Left cardiac atrium (tissue), 4 donors: ENCODE measurements around the gene KREMEN1. TPM values are rescaled to one million over a fixed set of nuclear protein-coding genes. Genes with fewer than 3 reads are reported as not detected.

Experiments used
- ATAC-seq, 2 donors: fragments of 200-7000 bp; cut with Tn5 transposase; one replicate each; pipeline ENCODE4 v1.9.1; 2020; ENCODE audit warnings: mild to moderate bottlenecking in 2 of 2, moderate library complexity in 2 of 2
- DNase-seq: peaks from one replicate; pipeline ENCODE4 v3.0.0-alpha.2; 2020
- intact Hi-C, 2 donors: fragments of 100-400 bp; cut with DNase I; formaldehyde crosslinking; loops; one replicate each; pipeline versions ENCODE4 v1.14.1 to v1.15.1; 2022 to 2023
- total RNA-seq, 2 donors: library from RNA; stranded (reverse); fragmentation: NEBNext Ultra II Directional; extraction: Animal tissue kit (Norgen Biotek cat#: 25700); gene quantifications; one replicate each; pipeline ENCODE4 v1.2.1, GENCODE V29; 2021
- donor health status: DM: no; HTN: yes; CAD: no.
- donor health status: DM: no; HTN: yes; CAD: no; lungs with severe emphysema.
- donor health status: DM: yes; HTN: yes; CAD: no.
- donor health status: Dilated cardiomyopathy.

The KREMEN1 gene
- total RNA-seq, 2 donors from 2014 or later, result 39.1 to 49.8 TPM

- DNase-seq (peak; percentile 74), ATAC-seq (peak; percentile 79)
- intact Hi-C loops, result loop anchor here (2.0 to 10.0 kb wide), 3 partner anchors 82 to 93 kb away; partner anchors contain the start of genes C22orf31 (in 1 of the 2) and KREMEN1 (in 1 of the 2)
These were observed 81.7 kb downstream of the KREMEN1 start for GRCh38 chr22:29154364-29155048.

- intact Hi-C loops, result loop anchor here (2.0 to 10.0 kb wide), 2 partner anchors 83 to 91 kb away; partner anchors contain the start of genes C22orf31 (in 1 of the 2) and KREMEN1 (in 1 of the 2)
- ATAC-seq, result no peak
- no peak for DNase-seq
These were observed 83.1 kb downstream of the KREMEN1 start for GRCh38 chr22:29155966-29156365.

- ATAC-seq, result no peak
- DNase-seq, result no peak
- intact Hi-C loops, result loop anchor here in 1 of 2 donors (10.0 kb wide), 1 partner anchor 92 kb away; the partner anchor contains the start of gene C22orf31
These were observed 83.7 kb downstream of the KREMEN1 start for GRCh38 chr22:29156507-29156906.

- ATAC-seq (no peak), DNase-seq (no peak)
- intact Hi-C loops, result loop anchor here in 1 of 2 donors (10.0 kb wide), 1 partner anchor 93 kb away; the partner anchor contains the start of gene C22orf31
These were observed 85.1 kb downstream of the KREMEN1 start for GRCh38 chr22:29157759-29158535.

GRCh38 chr22:29158546-29158945, 85.7 kb downstream of the KREMEN1 start:
- DNase-seq (no peak), ATAC-seq (no peak)
- intact Hi-C loops, result loop anchor here in 1 of 2 donors (10.0 kb wide), 1 partner anchor 94 kb away; the partner anchor contains the start of gene C22orf31

GRCh38 chr22:29163808-29164207, 91.0 kb downstream of the KREMEN1 start:
- no peak for DNase-seq
- intact Hi-C loops, result loop anchor here in 1 of 2 donors (10.0 kb wide), 1 partner anchor 61 kb away; no protein-coding TSS in a partner anchor
- ATAC-seq, result no peak

- DNase-seq, result no peak
- ATAC-seq, result no peak
- intact Hi-C loops, result loop anchor here in 1 of 2 donors (10.0 kb wide), 1 partner anchor 59 kb away; no protein-coding TSS in a partner anchor
These were observed 92.7 kb downstream of the KREMEN1 start for GRCh38 chr22:29165321-29166060.

- intact Hi-C loops, result loop anchor here in 1 of 2 donors (10.0 kb wide), 1 partner anchor 59 kb away; no protein-coding TSS in a partner anchor
- no peak for ATAC-seq
- no peak for DNase-seq
These were observed 93.3 kb downstream of the KREMEN1 start for GRCh38 chr22:29166180-29166579.

- intact Hi-C loops, result loop anchor here in 1 of 2 donors (10.0 kb wide), 1 partner anchor 58 kb away; no protein-coding TSS in a partner anchor
- no peak for ATAC-seq
- no peak for DNase-seq
These were observed 94.4 kb downstream of the KREMEN1 start for GRCh38 chr22:29167032-29167911.

- intact Hi-C loops, result no loop called here
- DNase-seq (no peak), ATAC-seq (no peak)
These were observed 98.9 kb downstream of the KREMEN1 start for GRCh38 chr22:29171721-29172120.

GRCh38 chr22:29172216-29172615, 99.4 kb downstream of the KREMEN1 start:
- intact Hi-C loops, result no loop called here
- DNase-seq (no peak), ATAC-seq (no peak)

GRCh38 chr22:29175312-29175835, 102.5 kb downstream of the KREMEN1 start:
- no peak for ATAC-seq
- DNase-seq, result no peak
- intact Hi-C loops, result no loop called here

- DNase-seq (no peak), ATAC-seq (no peak)
These were observed 111.4 kb downstream of the KREMEN1 start for GRCh38 chr22:29183971-29184848.

GRCh38 chr22:29184849-29185490, 112.1 kb downstream of the KREMEN1 start:
- intact Hi-C loops, result no loop called here
- ATAC-seq, result no peak
- DNase-seq, result no peak

More at GRCh38 chr22:29183971-29184848, 111.4 kb downstream of the KREMEN1 start:
- intact Hi-C loops, result no loop called here

- DNase-seq, result no peak
- ATAC-seq, result no peak
- intact Hi-C loops, result no loop called here
These were observed 113.5 kb downstream of the KREMEN1 start for GRCh38 chr22:29186302-29186701.

- ATAC-seq, result no peak
- intact Hi-C loops, result no loop called here
- DNase-seq, result no peak
These were observed 115.0 kb downstream of the KREMEN1 start for GRCh38 chr22:29187831-29188230.
